NCI-H69 (cell line): ENCODE data around the gene SPTLC1.
A peak's percentile ranks its signal among the peaks of the same experiment; 100 is the strongest.
"Not testable (repeated sequence)": the region's sequence is repeated elsewhere in the genome, so short reads cannot be mapped to it uniquely, and the experiment has no call there.

ENCODE experiments used
- DNase-seq: peaks from one replicate; lab custom pipeline; 2025; lab: John Stamatoyannopoulos, UW

Gene SPTLC1

GRCh38 chr9:92029553-92029952, 85.7 kb downstream of the SPTLC1 start:
- no peak for DNase-seq

- DNase-seq: no peak
These were observed 88.8 kb downstream of the SPTLC1 start for GRCh38 chr9:92026206-92027002.

- DNase-seq: not testable (repeated sequence)
These were observed 93.2 kb downstream of the SPTLC1 start for GRCh38 chr9:92021785-92022541.

- no peak for DNase-seq
These were observed 95.6 kb downstream of the SPTLC1 start for GRCh38 chr9:92019658-92020057.

GRCh38 chr9:92010705-92011536, 104.3 kb downstream of the SPTLC1 start:
- no peak for DNase-seq

GRCh38 chr9:92010253-92010652, 105.0 kb downstream of the SPTLC1 start:
- DNase-seq: not testable (repeated sequence)

- DNase-seq: no peak
These were observed 107.2 kb downstream of the SPTLC1 start for GRCh38 chr9:92008041-92008440.

- no peak for DNase-seq
These were observed 111.2 kb downstream of the SPTLC1 start for GRCh38 chr9:92004045-92004392.

- DNase-seq: no peak
These were observed 111.7 kb downstream of the SPTLC1 start for GRCh38 chr9:92003308-92004044.

GRCh38 chr9:92001948-92002347, 113.3 kb downstream of the SPTLC1 start:
- DNase-seq: not testable (repeated sequence)

- no peak for DNase-seq
These were observed 114.0 kb downstream of the SPTLC1 start for GRCh38 chr9:92001244-92001643.

- DNase-seq: no peak
These were observed 120.1 kb downstream of the SPTLC1 start for GRCh38 chr9:91995000-91995655.

GRCh38 chr9:91994422-91994821, 120.8 kb downstream of the SPTLC1 start:
- peak; percentile 13 for DNase-seq

GRCh38 chr9:91992461-91993041, 122.7 kb downstream of the SPTLC1 start:
- DNase-seq: peak; percentile 6

GRCh38 chr9:91991721-91992341, 123.4 kb downstream of the SPTLC1 start:
- DNase-seq: no peak

- no peak for DNase-seq
These were observed 129.0 kb downstream of the SPTLC1 start for GRCh38 chr9:91986248-91986647.

- no peak for DNase-seq
These were observed 129.5 kb downstream of the SPTLC1 start for GRCh38 chr9:91985692-91986091.
